Lower leg skin (tissue), 4 donors: Measurements from ENCODE around the gene ITGA6. TPM values are rescaled to one million over a fixed set of nuclear protein-coding genes. Genes with fewer than 3 reads are reported as not detected.

ENCODE experiments used
- DNase-seq, 2 donors: peaks; one replicate each; pipeline ENCODE4 v3.0.0-alpha.2; 2019; ENCODE audit warnings: low spot score in 2 of 2
- H3K4me3 ChIP-seq: fragments of 200-600 bp; sonication (generic); 2 replicates; pipeline ENCODE4 v1.5.1; 2017; ENCODE audit warnings: mild to moderate bottlenecking, low read depth; ENCODE audit not compliant: poor library complexity, severe bottlenecking
- CTCF ChIP-seq, 3 donors: fragments of 450-650 bp; IDR thresholded peaks; one replicate each; pipeline ENCODE4 v1.5.1; 2016; ENCODE audit warnings: antibody characterized with exemption in 3 of 3, mild to moderate bottlenecking in 3 of 3, moderate library complexity in 2 of 3
- POLR2A ChIP-seq, 2 donors: fragments of 450-650 bp; IDR thresholded peaks; one replicate each; pipeline ENCODE4 v1.6.1; 2016 to 2017; ENCODE audit warnings: antibody characterized with exemption in 2 of 2, mild to moderate bottlenecking in 1 of 2, moderate library complexity in 1 of 2
- WGBS, 2 donors: methylation state at CpG; one replicate each; pipeline ENCODE4 v1.1.5; 2018; 5-methylcytosine and 5-hydroxymethylcytosine counted together
- intact Hi-C: fragments of 100-400 bp; cut with DNase I; formaldehyde crosslinking; loops from one replicate; pipeline ENCODE4 v1.15.0; 2023; ENCODE audit warnings: low total_unique reads
- total RNA-seq, 4 donors: library from RNA; depleted of rRNA; stranded (reverse); fragments of >200 nt; gene quantifications; one replicate each; pipeline ENCODE4 v1.1.0, GENCODE V29; 2016

The ITGA6 gene
- total RNA-seq, 4 donors from 2014 or later = 93.3 to 153 (median 128) TPM

DNA sequence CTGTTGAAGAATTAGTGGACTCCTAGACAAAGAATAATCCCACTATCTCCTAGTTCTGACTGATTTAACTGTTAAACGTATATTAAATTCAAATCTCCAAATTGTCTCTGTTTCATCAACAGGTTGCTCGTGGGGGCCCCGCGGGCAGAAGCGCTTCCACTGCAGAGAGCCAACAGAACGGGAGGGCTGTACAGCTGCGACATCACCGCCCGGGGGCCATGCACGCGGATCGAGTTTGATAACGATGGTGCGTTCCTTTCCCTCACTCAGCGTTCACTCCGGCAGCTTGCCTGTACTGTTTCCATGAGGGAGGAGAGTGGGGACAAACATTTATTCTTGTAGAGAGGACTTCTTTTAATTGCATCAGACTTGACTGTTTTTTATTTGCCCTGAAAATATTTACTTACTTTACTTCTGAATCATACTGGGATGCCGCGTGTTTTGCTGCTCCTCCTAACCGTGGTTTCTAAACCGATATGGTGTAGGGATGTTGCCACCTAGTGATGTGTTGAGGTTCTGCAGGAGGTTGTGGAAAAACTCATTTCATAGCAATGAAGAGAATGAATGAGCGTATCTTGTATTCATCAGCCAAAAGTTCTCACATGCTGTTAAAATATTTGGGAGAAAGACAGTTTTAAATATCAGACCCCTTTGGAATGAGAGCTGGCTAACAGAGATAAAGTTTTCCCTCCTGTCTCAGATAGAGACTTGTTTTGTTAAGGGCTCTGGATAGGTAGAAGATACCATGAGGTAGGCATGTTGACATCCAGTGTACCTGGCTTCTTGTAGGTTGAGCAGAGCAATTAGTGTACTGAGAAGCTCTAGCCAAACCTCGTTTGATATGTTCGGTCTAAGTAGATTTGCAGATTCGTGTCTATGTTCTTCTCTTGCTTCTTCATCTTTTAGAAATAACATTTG is 38.3 kb downstream of the ITGA6 start:
- no peak overlapping the region for H3K4me3 ChIP-seq
- 16 to 24% methylated on average over 24 of the region's 24 CpGs for WGBS, 2 donors
- TF ChIP-seq CTCF (IDR thresholded peaks at IDR 0.05) (peak in 1 of 3 donors; percentile 78), POLR2A (IDR thresholded peaks at IDR 0.05) (no peak)
- DNase-seq = peak in 1 of 2 donors; percentile 77
- intact Hi-C loops = no loop called here

- intact Hi-C loops = no loop called here
These were observed 40.0 kb downstream of the ITGA6 start for GRCh38 chr2:172467382-172467781.

GRCh38 chr2:172470958-172471922 is 43.9 kb downstream of the ITGA6 start:
- no peak for DNase-seq
- intact Hi-C loops = no loop called here
- TF ChIP-seq CTCF (IDR thresholded peaks at IDR 0.05) (no peak), POLR2A (IDR thresholded peaks at IDR 0.05) (no peak)
- 93% methylated on average over 11 of the region's 11 CpGs for WGBS, 2 donors
- no peak overlapping the region for H3K4me3 ChIP-seq

More at GRCh38 chr2:172467382-172467781, 40.0 kb downstream of the ITGA6 start:
- DNase-seq = no peak
- H3K4me3 ChIP-seq = no peak overlapping the region
- TF ChIP-seq CTCF (IDR thresholded peaks at IDR 0.05) (no peak), POLR2A (IDR thresholded peaks at IDR 0.05) (no peak)
- 71 to 87% methylated on average over 8 of the region's 8 CpGs for WGBS, 2 donors

DNA sequence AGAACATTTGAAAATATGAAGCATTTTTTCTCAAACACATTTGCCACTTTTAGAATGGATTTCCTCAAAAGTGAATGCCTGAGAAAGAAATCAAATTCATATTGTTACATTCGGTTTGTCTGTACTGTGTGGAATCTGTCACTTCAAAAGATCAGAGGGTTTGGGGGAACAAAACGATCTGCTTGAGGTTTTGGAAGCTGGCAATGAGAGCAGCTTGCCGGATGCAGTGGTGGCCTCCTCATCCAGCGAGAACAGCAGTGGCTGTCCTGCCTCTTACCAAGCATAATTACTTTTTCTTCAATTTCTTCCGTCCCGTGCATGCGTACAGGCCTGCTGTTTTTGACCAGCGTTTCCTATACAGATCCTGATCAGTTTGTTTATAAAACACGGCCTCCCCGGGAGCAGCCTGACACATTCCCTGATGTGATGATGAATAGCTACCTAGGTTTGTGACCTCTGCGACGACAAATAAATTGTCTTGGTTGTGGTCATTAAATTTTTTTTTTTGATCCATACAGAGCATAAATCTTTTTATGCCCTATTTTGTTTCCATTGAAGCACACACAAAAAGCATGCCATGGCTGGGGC is 45.2 kb downstream of the ITGA6 start:
- DNase-seq = no peak
- H3K4me3 ChIP-seq = no peak overlapping the region
- intact Hi-C loops = no loop called here
- 66 to 74% methylated on average over 12 of the region's 12 CpGs for WGBS, 2 donors
- TF ChIP-seq POLR2A (IDR thresholded peaks at IDR 0.05) (no peak), CTCF (IDR thresholded peaks at IDR 0.05) (no peak)

- no peak for DNase-seq
- intact Hi-C loops = no loop called here
- TF ChIP-seq POLR2A (IDR thresholded peaks at IDR 0.05) = no peak
- no peak for TF ChIP-seq CTCF (IDR thresholded peaks at IDR 0.05)
- no peak overlapping the region for H3K4me3 ChIP-seq
These were observed 45.8 kb downstream of the ITGA6 start for GRCh38 chr2:172473167-172473566.
